GM18499 (cell line): ENCODE results near the gene TASP1.
"Not testable (repeated sequence)": the region's sequence is repeated elsewhere in the genome, so short reads cannot be mapped to it uniquely, and the experiment has no call there.

ENCODE experiments used
- ATAC-seq: cut with Tn5 transposase; IDR thresholded peaks from one replicate; pipeline ENCODE4 v1.9.1; 2021; ENCODE audit warnings: moderate number of reproducible peaks; ENCODE audit not compliant: insufficient read depth, unreplicated experiment

TASP1 gene

GRCh38 chr20:13650474-13650873, 11.7 kb upstream of the TASP1 start:
- ATAC-seq = no peak

- no peak for ATAC-seq
These were observed 9.8 kb upstream of the TASP1 start for GRCh38 chr20:13648291-13649228.

GRCh38 chr20:13644010-13644409, 5.3 kb upstream of the TASP1 start:
- ATAC-seq = no peak

GRCh38 chr20:13639150-13639497, 392 bp upstream of the TASP1 start:
- ATAC-seq = no peak

- no peak for ATAC-seq
These were observed 603 bp downstream of the TASP1 start for GRCh38 chr20:13638162-13638495.

- no peak for ATAC-seq
These were observed 6.3 kb downstream of the TASP1 start for GRCh38 chr20:13632431-13632830.

GRCh38 chr20:13627525-13627924, 11.2 kb downstream of the TASP1 start:
- not testable (repeated sequence) for ATAC-seq

- no peak for ATAC-seq
These were observed 12.0 kb downstream of the TASP1 start for GRCh38 chr20:13626724-13627123.

- ATAC-seq = no peak
These were observed 13.3 kb downstream of the TASP1 start for GRCh38 chr20:13625304-13625979.

GRCh38 chr20:13619415-13619814, 19.3 kb downstream of the TASP1 start:
- not testable (repeated sequence) for ATAC-seq

- not testable (repeated sequence) for ATAC-seq
These were observed 20.3 kb downstream of the TASP1 start for GRCh38 chr20:13618456-13618855.

GRCh38 chr20:13617585-13617984, 21.1 kb downstream of the TASP1 start:
- ATAC-seq = not testable (repeated sequence)

- not testable (repeated sequence) for ATAC-seq
These were observed 22.0 kb downstream of the TASP1 start for GRCh38 chr20:13616713-13617112.

- ATAC-seq = no peak
These were observed 24.8 kb downstream of the TASP1 start for GRCh38 chr20:13613917-13614316.

GRCh38 chr20:13611611-13612125, 27.1 kb downstream of the TASP1 start:
- ATAC-seq = no peak

- ATAC-seq = peak; percentile 70
These were observed 28.5 kb downstream of the TASP1 start for GRCh38 chr20:13610184-13610583.

- no peak for ATAC-seq
These were observed 30.7 kb downstream of the TASP1 start for GRCh38 chr20:13608066-13608465.

- not testable (repeated sequence) for ATAC-seq
These were observed 45.3 kb downstream of the TASP1 start for GRCh38 chr20:13593423-13593822.

- ATAC-seq = no peak
These were observed 50.7 kb downstream of the TASP1 start for GRCh38 chr20:13588049-13588448.

GRCh38 chr20:13587370-13587769, 51.4 kb downstream of the TASP1 start:
- ATAC-seq = no peak

- ATAC-seq = no peak
These were observed 52.6 kb downstream of the TASP1 start for GRCh38 chr20:13586133-13586532.
